HG03469 (cell line): ENCODE measurements around the gene CIB1.

Experiments used
- ATAC-seq: cut with Tn5 transposase; IDR thresholded peaks from one replicate; pipeline ENCODE4 v1.9.1; 2021; ENCODE audit warnings: mild to moderate bottlenecking, moderate library complexity, moderate number of reproducible peaks; ENCODE audit not compliant: unreplicated experiment

CIB1 gene

DNA sequence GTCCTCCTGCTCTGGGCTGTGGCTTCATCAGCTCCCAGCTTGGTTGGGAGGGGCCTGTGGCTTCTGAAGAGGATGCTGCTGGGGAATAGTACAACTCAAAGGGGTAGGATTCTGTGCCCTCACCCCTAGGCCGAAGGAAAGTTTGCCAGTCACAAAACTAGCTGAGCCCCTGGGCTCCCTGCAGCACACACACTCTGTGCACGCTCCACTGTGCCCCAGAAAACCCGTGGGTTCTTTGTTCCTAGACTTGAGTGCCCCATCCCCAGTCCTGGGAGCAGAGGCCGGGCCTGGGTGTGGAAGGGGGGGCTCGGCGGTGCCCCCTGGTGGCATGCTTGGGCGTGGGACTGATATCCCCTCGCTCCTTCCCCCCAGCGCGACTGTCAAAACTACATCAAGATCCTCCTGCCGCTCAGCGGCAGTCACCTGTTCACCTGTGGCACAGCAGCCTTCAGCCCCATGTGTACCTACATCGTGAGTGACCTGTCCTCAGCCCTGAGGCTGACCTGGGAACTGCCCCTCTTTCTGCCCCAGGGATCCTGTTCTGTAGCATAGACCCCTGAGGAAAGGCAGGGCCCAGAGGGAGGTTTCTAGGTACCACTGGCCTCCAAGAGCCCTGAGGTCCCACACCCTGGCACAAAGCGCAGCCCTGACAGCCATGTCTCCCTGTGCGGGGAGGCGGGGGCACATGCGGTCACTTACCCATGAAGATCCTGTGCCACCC lies 14.2 kb downstream of the CIB1 start:
- no peak for ATAC-seq

DNA sequence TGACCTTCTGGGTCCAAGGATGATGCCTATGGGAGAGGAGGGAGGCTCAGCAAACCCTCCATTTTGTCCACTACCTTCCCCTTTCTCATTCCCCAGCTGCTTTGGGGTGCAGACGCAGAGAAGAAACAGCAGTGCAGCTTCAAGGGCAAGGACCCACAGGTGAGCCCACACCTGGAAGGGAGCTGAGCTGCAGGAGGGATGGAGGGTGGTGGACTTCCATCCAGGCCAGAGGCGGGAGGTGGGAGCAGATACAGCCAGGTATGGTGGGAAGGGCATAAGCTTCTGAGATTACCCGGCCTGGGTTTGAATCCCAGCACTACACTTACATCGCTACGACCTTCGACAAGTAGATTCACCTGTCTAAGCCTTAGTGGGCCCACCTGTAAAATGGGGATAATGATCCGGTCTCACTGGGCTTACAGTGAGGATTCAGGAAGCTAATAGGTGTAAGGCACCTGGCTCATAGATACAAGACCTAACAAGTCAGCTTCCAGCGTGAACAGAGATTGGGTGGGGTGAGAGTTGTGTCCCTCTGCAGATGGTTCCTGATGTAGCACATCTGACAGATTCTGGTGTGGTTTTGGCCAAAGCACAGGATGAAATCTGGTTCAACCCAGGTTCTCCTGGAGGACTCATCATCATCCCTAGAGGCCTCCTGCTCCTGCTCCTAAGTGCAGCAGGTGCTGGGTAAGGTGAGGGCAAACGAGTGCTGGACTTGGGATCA lies 15.9 kb downstream of the CIB1 start:
- ATAC-seq, result no peak

DNA sequence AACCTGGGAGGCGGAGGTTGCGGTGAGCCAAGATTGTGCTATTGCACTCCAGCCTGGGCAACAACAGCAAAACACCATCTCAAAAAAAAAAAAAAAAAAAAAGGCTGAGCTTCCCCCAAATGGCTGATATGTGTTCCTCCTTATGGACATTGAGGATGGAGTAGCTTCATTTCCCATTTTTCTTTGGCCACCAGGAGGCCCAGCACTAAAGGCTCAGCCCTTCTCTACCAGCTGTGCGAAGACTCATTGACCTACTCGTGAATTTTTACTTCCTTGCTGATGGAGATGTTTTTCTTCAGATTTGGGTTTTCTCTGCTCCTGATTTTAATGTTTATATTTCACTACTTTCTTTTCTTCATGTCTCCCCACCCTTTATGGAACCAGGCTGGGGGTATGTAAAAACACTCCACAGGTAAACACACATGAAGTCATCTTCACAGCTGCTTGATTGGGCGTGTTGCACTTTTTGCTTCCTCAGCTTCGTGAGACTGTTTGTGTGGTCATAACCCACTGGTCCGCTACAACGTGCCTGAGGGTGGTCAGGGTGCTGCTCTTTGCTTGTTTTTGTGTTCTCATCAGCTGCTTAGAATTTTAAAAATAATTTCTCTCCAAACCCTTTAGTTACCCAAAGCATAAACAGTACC lies 19.1 kb downstream of the CIB1 start:
- no peak for ATAC-seq

DNA sequence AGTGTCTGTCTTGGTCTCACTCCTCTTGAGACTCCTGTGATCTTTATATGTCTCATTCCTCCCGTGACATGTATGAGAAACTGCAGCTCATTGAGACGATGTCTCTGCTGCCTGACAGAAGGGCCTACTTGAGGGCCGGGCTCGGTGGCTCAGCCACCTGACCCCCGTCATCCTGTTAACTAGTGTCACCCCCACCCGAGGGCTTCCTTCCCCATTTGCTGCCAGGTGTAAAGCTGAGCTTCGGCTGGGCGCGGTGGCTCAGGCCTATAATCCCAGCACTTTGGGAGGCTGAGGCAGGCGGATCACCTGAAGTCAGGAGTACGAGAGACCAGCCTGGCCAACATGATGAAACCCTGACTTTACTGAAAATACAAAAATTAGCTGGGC lies 19.9 kb downstream of the CIB1 start:
- ATAC-seq, result no peak

DNA sequence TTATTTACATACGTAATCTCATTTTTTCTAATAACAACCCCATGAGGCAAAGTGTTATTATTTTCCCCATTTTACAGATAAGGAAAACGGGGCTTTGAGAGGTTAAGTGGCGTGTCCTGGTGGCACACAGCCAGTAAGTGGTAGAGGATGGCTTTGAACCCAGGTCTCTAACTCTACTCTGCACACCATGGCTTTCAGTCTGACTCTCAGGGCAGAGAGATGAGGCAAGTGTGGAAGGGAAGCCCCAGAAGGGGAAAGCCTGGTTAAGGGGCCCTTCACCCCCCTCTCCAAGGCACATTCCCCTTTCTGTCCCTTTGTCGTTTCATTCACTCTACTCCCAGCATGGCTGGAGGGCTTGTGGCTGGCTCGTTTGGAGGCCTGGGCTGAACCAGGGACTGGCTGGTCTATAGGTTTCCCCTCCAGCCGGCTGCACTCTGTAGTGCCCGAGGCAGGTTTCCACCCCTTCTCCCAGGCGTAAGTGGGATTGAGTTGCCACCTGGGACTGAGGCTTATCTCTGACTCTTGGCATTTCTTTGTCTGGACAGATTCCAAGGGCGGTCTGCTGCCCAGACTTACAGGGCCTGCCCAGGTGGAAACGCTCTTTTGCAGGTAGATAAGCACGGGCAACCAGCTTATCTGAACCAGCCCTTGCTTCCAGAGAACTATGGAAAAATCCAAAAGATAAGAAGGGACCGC lies 20.5 kb downstream of the CIB1 start:
- no peak for ATAC-seq

DNA sequence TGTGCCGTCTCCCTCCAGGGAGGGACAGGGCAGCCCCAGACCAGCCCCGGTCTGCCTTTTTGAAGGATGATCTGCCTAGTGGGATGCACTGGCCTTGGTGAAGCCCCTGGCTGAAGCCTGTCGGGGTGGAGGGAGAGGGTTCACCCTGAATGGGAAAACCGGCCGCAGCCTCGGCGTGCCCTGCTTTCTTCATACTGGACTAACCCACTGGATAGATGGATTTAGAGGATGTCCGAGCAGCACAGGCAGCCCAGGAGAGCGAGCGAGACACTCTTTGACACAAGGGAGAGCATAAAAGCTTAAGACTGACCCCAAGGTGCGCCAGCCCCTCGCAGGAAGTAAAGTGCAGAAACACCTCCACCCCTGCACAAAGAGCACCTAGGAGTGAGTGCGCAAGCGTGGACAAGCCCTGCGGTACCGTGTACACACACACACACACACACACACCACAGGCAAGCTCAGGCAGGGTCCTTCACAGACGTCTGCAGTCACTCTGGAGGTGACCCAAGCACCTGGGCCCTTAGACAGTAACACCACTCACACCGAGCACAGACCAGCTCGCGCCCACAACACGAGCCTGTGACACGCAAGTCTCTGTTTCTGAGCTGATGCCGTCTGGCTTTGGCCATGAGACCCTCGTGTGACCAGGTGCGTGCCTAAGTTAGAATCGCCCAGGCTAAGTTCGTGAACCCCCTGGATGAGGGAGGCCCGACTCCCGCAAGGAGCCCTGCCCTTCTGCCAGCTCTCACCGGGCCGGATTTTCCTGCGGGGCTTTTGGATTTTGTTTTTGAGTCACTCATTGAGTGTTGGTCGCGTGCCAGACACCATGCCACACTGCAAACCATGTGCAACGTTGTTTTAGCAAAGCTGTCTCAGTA lies 21.3 kb downstream of the CIB1 start:
- no peak for ATAC-seq

DNA sequence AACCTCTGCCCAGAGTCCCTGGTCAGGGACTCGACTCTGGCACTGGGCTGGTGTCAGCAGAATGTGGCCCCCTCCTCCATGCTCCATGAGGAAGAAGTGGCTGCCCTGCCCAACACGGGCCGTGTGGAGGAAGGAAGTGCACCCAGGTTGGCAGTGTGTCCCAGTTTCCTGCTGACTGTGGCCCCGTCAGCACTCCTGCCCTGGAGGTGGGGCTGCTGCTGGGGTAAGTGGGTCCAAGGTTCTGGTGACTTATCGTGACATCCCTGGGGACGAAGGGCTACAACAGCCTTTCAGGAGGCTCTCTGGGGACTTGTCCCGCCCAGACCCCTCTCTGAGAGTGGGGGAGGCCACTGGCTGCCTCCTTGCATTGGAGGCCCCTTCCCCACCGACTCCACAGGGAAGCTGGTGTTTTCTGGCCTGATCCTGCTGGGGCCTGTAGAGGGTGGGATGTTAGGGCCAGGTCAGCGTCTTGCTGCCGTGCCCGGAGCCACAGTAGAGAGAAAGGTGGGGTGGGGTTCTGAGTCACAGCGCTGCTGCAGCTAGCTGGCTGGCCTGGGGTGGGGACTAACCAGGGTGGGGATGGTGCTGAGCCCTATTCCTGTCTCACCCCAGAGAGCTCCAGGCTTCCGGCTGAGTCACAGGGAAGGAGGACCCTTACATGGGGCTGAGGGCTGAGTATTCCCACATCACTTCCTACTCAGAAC lies 22.1 kb downstream of the CIB1 start:
- no peak for ATAC-seq

DNA sequence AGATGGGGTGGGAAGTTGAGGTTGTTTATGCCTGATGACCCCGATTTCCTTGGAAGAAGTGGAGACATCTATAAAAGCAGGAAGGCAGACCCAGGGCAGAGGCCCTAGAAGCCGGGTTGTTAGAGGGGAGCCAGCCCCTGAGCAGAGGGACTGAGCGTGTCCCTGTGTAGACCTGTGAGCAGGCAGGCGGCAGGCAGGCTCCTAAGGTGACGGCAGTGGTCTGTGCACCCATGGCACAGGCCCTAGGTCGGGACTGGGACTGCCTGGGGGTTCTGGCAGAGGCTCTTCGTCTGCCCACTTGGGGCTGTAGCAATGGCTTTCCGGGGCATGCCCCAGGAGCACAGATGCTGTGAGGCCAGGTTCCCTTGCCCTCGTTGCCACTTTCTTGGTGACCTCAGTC lies 22.7 kb downstream of the CIB1 start:
- ATAC-seq, result no peak

DNA sequence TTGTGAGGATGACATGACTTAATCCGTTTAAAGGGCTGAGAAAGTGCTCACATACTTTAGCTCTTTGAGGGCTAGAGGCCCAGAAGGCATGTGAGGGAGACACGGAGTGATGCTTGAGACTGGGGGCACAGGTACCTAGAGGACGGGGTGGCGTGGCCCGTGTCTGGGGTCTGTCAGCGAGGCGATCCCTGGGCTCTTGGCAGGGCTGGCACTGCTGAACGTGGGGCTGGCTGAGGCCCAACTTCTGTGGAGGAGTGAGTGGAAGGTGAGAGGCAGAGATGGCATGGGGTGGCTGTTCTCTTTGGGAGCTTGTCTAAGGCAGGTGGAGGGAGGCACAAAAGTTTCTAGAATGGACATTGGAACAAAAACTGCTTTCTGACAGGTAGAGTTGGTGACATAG lies 23.1 kb downstream of the CIB1 start:
- ATAC-seq, result no peak

DNA sequence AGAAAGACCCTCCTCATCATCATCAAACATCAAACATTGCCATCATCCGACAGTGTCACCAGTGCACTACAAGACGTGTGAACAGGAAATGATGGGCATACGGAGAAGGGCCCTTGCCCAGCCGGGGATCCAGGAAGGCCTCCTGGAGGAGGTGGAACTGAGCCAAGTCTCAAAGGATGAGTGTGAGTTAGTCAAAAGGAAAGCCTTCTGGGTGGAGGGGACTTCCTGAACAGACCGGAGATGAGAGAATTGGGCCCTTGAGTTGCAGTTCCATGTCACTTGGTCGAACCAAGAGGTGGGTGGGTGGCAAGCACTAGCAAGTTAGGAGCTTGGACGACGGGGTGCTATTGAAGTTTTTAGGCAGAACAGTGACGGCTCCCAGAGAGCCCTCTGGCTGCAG lies 24.1 kb downstream of the CIB1 start:
- no peak for ATAC-seq

DNA sequence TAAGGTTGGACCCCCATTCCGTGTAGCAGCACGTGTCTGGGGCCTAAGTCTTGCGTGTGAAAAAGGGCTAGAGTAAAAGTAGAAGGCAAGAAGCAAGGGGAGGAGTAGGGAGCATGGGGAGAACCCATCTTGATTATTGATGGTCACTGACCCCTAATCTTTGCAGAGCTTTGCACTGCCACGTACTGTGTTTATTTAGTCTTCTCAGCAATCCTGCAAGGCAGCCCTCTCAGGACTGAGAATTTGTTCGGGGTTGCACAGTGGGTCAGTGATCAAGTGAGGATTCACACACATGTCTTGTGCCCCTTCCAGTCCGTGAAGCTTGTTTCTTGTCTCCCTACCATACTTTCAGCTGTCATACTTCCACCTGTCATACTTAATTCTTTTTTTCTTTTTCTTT lies 25.4 kb downstream of the CIB1 start:
- no peak for ATAC-seq

DNA sequence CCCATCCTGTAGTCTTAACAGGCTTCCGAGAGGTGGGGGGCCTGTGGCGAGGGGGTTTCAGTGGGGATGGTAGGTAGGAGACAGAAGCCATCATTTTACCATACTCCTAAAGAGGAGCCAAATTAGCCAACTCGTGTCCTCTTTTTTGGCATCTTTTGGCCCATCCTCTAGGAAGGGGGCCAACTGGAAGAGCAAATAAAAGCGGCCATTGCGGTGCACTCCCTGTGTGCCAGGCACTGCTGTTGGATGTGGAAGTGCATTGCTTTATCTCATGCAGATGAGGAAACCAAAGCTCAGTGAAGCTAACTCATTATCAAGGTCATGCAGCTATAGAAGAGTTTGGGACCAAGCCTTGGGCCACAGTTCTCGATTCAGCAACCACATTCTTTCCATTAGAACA lies 26.5 kb downstream of the CIB1 start:
- ATAC-seq, result no peak

DNA sequence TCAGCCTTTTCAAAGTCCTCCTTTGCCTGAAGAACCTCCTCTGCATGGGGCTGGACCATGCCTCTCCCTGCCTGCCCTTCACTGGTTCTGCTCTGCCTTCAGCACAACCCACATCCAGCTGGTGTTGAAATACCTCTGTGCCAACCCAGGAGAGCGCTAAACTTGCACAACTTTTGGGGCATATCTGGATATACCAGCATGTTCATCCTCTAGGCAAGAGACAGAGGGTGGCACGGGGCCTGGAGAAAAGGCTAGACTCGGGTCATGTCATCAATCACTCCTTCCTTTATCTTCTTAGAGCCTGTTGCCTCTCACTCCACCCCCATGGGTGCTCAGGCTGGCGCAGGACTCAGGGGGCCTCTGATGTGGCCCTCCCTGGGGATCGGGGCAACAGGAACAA lies 27.9 kb downstream of the CIB1 start:
- ATAC-seq, result no peak

DNA sequence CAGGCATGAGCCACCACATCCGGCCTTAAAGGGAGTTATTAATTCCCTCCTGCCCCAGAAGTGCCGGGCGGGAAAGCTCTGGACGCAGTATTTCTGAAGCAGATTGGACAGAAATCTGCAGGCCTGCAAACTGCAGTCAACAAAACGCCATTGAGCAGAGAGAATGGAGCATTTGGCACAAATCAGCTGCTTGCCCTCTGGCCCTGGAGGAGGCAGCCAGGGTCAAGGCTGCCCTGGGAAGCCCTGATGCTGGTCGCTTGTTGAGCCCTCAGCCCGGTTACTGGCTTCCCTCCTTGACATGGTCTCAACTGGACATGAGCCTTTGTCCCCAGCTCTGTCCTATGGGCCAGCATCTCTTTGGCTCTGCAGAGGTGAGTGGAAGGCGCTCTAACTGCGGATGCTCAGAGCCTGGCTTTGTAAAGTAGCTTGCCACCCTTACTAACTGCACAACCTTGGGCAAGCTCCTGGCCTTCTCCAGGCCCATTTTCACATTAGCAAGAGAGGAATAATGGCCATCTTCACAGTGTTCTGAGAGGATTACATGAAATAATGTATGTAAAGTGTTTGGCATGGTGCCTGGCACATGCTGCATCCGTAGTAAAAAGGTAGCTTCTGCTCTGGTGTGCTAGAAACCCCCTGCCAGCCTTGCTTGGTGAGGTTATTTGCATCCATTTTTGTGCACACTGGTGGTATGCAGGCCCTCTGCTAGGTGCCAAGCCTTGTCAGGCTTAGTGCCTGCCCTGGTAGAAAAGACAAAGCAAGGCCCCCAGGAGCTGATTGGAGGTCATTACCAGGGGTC lies 28.5 kb downstream of the CIB1 start:
- ATAC-seq, result no peak

DNA sequence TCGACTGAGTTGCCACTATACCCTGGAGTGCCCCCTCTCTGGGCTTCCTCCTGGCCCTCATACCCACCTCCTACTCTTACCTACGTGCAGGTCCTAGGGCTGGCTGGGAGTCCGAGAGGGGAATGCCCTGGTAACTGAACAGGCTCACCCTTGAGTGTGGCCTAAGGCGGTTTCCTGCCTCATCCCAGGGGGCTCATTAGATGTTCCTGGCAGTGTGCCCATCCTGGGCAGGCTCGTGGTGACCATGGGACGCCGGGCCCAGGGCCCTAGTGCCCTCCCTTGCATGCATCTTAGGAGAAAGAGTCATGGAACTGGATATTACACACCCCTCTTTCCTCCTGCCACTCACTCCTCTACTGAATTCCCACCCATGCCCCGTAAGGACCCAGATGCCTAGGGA lies 29.8 kb downstream of the CIB1 start:
- ATAC-seq, result no peak

DNA sequence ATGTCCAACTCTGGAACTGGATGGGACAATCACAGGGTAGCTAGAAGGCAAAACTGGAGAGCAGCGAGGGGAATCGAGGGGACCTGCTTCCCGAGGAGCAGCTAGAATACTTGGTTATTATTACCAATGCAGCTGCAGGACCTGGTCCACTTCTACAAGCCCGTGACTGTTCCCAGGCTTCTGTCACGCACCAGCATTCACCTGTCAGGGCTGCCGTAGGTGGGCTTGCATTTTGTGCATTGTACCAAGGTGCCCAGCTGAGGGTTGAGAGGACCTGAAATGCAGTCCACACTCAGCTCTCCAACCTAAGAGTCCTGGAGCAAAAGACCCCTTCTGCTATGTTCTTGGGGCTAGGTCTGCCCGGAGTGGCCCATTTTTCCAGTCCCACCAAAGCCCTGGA lies 30.3 kb downstream of the CIB1 start:
- ATAC-seq, result no peak

DNA sequence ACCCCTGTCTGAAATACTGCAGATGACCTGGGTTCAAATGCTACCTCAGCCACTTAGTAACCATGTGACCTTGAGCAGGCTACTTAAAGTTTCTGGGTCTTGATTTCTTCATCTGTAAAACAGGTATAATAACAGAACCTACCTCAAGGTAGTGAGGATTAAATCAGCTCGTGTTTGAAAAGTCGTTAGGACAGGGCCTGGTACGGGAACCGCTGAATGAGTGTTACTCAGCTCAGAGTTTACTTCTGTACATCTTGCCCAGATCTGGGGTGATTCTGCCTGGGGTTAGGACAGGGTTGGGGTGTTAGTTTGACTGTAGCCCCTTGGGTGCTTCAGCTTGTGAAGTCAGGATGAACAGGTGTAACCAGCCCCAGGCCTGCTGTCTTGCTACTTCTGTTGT lies 30.8 kb downstream of the CIB1 start:
- no peak for ATAC-seq

DNA sequence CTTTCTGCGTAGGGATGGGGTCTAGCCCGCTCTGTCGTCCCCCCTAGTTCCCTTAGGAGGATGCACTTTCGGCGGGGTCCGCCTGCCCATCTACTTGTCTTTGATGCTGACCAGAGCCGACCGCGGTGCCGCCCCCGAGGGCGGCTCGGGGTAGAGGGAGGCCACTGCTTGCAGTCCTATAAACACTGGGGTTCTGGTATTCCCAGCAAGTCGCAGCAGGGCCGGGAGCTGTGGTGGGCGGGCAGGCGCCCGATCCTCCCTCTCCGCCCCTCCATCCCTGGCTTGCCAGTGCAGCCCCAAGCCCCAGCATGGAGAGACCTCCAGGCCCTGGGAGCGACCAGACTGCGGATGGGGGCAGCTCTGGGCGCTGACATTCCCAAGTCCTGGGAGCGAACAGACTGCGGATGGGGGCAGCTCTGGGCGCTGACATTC lies 31.8 kb downstream of the CIB1 start:
- no peak for ATAC-seq
